AML-193 (cell line): Measurements from ENCODE around the gene MYO3B.
"Not testable (repeated sequence)": the region's sequence is repeated elsewhere in the genome, so short reads cannot be mapped to it uniquely, and the experiment has no call there.

Source experiments
- DNase-seq, 2 experiments: peaks; one replicate each; lab custom pipeline; 2025; lab: John Stamatoyannopoulos, UW

The MYO3B gene

DNA sequence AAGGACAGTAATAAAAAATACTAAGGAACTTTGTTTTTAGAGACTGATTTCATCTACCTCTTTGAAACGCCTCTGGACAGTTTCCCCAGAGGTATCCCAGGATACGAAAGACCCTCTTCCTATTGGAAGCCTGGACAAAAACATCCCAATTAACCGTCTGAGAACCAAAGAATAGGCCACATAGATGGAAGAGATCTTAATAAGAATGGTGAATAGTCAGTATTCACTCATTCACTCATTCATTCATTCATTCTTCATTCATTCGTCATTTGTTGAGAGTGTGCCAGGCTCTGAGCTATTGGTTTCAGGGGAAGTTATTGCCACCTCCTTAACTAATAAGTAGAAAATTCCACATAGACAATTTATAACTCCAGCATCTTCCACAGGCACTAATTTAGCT is 464.0 kb downstream of the MYO3B start:
- DNase-seq: no peak

DNA sequence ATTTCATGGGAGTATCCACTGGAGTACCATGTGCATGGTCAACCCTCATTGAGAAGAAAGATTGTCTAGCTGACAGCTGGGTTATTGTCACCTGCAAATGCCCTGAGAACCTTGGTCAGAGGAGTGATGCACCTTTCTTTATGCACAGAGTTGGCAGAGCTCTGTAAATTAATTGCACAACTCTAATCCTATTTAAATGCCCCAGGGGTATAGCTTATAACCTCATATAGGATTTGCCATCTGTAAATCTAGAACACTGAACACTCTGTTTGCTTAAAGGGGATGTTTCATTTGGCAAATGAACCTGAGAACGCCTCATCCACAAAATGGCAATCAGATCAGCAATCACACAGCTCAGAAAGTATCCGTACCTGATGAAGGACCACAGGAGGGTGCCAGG is 465.4 kb downstream of the MYO3B start:
- DNase-seq: no peak

GRCh38 chr2:170647741-170648436 is 469.9 kb downstream of the MYO3B start:
- DNase-seq: no peak

DNA sequence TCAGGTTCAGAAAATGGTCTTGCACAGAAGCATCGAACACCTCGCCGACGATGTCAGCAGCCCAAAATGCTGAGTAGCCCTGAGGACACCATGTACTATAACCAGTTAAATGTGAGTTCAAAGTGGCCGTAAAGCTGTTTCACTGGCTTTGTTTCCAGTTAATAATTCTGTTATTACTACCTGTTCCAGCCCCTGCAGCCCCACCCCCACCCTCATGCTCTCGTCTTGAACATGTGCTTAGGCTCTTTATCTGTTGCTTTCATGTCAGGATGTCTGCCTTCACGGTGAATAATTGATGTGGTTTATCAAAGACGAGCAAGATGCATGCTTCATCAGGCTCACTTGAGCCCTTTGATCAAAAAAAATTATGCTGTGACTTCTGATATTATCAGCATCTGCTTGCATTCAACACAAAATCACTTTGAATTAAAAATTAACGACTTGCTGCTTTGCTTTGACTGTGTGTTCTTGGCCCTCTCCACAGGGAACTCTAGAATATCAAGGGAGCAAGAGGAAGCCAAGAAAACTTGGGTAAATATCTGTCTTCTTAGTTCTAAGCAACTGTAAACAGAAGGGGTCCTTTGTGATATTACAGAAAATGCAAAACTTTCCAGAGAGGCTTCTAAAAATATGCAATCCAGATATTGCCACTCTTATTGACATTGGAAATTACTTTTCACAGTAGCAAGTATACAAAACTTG is 473.8 kb downstream of the MYO3B start:
- DNase-seq: no peak

DNA sequence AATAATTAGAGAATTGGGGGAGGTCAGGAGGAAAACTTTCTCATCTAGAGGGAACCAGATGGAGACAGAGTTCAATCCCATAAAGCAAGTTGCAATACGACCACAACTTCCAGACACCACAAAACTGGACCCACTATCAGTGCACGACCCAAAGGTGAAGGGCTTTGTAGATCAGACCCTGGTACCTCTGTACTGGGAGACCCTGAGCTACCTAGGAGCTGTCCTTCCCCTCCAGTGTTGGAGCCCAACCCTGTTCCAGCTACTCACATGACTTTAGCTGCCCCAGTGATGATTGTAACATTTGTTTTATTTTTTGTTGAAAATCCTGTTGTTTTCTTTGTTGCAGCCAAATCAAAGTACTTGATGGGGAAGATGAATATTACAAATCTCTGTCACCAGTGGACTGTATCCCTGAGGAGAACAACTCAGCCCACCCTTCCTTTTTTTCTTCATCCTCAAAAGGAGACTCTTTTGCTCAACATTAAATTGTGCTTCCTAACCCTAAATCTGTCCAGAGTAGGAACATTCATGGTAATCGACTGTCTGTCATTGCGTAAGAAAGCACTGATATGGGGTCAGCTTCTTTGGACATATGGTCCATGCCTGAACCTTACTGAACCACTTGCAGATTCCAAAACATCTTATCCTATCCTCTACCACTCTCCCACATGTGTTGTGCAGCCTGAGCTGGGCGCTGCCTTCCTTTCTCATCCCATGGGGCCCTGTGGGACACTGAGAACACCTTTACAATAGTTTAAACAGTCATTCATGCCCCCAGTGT is 474.9 kb downstream of the MYO3B start:
- no peak for DNase-seq

- DNase-seq: no peak
Observed at GRCh38 chr2:170656669-170657068, 478.7 kb downstream of the MYO3B start.

GRCh38 chr2:170660409-170660808 is 482.5 kb downstream of the MYO3B start:
- DNase-seq: no peak

DNA sequence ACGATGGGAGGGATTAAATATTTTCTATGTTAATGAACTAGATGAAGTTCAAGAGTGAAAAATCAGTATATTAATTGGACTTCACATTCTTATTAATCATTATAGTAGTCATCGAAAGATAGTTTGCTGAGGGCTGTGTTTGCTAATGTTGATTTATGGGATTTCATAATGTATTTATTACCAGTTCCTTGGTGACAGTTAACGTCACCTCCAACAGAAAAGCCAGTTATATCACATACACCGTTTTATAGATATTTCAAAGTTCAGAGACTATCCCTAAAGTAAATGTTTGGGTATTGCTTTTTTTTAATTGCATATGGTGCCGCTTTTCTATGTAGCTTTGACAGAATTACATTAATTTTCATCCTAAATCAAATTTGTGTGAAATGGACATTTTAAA is 487.8 kb downstream of the MYO3B start:
- no peak for DNase-seq

- DNase-seq: no peak
Observed at GRCh38 chr2:170669909-170670308, 492.0 kb downstream of the MYO3B start.

- DNase-seq: no peak
Observed at GRCh38 chr2:170670651-170671050, 492.7 kb downstream of the MYO3B start.

GRCh38 chr2:170671079-170671478 is 493.1 kb downstream of the MYO3B start:
- DNase-seq: no peak

- not testable (repeated sequence) for DNase-seq
Observed at GRCh38 chr2:170674282-170674681, 496.3 kb downstream of the MYO3B start.

DNA sequence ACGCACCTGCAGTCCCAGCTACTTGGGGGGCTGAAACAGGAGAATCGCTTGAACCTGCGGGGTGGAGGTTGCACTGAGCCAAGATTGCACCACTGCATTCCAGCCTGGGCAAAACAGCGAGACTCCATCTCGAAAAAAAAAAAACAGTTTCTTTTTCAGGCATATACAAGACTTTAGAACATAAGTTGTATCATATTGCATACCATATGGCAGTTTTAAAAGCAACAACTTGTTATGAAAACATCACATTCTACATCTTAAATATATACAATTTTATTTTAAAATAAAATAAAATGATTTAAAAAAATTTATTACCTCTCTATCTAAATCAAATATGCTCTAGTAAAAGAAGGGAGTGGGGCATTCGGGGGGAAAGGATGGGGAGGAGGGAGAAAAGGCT is 497.8 kb downstream of the MYO3B start:
- DNase-seq: no peak

- no peak for DNase-seq
Observed at GRCh38 chr2:170679607-170680079, 501.7 kb downstream of the MYO3B start.

DNA sequence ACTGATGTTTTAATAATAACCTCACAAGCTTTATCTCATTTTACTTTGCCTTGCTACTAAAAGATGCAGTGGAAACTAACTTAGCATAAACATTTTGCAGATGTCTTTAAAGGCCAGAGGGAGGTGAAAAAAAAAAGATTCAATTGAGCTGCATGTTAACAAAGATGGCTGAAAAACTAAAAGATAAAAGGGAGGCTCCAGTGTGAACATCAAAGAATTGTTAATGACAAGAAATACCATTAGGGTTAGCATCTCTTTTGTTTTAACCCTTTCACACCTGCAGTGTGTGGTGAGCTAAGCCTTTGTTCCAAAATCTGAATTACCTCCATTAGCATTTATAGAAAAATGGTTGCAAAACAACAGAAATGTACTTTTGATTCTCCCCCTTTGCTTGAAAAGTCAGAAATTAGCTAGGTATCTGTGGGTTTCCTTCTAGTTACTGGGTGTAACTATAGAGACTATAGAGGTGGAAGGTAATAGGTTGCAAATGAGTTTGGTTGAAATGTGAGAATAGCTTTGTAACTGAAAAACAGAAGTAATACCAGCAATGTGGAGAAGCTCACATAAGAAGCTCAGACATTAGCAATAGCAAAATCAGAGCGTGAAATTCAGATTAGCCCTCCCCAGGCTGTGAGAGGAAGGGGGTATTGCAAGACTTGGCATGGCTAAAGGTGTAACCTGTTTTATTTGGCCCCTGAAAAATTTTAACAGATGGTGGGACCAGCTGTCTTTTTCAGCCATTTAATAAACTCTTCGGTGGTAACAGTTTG is 502.4 kb downstream of the MYO3B start:
- DNase-seq: no peak

- DNase-seq: no peak
Observed at GRCh38 chr2:170681311-170681710, 503.4 kb downstream of the MYO3B start.

- no peak for DNase-seq
Observed at GRCh38 chr2:170685591-170685990, 507.6 kb downstream of the MYO3B start.

GRCh38 chr2:170689481-170689880 is 511.5 kb downstream of the MYO3B start:
- no peak for DNase-seq

GRCh38 chr2:170690640-170691039 is 512.7 kb downstream of the MYO3B start:
- no peak for DNase-seq

DNA sequence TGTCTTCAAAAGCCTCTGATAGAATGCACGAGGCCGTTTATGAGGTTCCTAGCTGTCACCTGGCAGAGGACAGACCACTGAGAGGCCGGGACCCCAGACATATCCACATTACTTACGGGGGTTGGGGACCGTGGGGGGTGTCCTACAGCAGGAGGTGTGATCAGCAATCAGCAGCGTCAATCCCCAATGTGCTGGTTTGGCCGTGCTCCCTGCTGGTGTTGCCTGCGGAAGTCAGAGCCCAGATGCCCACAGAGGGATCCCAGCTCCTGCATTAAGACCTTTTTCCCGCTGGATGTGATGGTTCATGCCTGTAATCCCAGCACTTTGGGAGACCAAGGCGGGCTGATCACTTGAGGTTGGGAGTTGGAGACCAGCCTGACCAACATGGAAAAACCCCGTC is 516.4 kb downstream of the MYO3B start:
- no peak for DNase-seq

DNA sequence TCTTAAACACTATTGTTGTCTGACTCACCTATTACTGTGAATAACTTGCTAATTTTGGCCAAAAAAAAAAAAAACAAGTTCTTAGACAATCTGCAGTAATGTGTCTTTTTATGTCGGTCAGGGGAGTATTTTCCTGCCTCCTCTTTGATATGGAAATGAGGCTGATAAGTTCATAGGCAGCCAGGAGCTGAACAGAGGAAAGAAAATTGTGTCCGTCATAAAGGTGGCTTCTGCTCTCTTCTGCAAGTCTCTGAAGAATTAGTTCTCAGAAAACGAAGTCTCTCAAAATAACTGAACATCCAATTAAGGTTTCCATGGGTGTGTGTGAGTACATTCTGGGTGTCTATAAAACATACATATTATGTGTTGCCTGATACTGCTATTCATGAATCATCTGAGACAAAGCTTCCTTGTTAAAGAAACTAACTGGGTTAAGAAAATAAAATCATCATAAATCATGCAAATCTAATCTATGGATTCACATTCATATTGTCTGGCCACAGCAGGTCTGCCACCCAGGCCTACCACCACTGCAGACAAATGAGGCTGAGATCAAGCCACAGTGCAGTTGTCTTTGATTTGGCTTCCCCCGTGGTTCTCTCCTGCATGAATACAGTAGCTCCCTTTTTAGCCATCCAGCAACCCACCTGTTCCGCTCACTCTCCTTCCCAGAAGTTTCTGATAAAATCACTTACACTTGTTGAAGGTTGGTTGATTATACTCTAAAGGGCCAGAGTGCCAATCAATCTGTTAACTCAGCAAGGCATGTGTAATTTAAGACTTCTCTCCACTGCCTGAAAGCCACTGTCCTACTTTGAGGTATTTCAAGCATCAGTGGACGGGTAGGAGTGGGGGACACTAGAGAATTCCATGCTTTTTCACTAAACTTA is 517.8 kb downstream of the MYO3B start:
- no peak for DNase-seq
